GM21825 (cell line): ENCODE results near the gene SPTLC1.
"Not testable (repeated sequence)": the region's sequence is repeated elsewhere in the genome, so short reads cannot be mapped to it uniquely, and the experiment has no call there.

Experiments used
- ATAC-seq: cut with Tn5 transposase; IDR thresholded peaks from one replicate; pipeline ENCODE4 v1.9.1; 2021; ENCODE audit warnings: mild to moderate bottlenecking, moderate library complexity; ENCODE audit not compliant: unreplicated experiment

SPTLC1 gene

GRCh38 chr9:92115071-92115858, at the start of gene SPTLC1:
SPTLC1 (minus strand) TSS chr9:92115413; CDS start chr9:92115370, 43 bp downstream.
- peak; percentile 93 for ATAC-seq

GRCh38 chr9:92164975-92165374, 49.8 kb upstream of the SPTLC1 start:
- no peak for ATAC-seq

GRCh38 chr9:92164490-92164889, 49.3 kb upstream of the SPTLC1 start:
- ATAC-seq: no peak

GRCh38 chr9:92163276-92163675, 48.1 kb upstream of the SPTLC1 start:
- ATAC-seq: no peak

- no peak for ATAC-seq
Measured at GRCh38 chr9:92160786-92161185, 45.6 kb upstream of the SPTLC1 start.

- ATAC-seq: no peak
Measured at GRCh38 chr9:92159058-92159457, 43.8 kb upstream of the SPTLC1 start.

DNA sequence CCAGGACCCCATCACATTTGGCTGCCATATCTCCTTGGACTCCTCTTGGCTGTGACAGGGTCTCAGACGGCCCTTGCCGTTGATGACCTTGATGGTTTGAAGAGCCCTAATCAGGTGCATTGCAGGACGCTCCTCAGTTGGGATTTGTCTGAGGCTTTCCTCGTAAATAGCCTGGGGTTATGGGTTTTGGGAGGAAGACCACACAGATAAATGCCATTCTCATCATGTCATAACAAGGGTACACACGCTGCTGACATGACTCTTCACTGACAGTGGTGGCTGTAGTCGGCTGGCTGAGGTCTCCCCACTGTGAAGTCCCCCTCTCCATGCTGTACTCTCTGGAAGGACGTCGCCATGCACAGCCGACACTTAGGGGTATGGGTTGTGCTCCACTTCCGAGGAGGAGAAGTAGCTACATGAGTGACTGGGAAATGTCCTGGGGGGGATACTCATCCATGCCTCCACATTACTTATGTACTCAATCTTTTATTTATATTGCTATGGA, 42.9 kb upstream of the SPTLC1 start:
- ATAC-seq: no peak

DNA sequence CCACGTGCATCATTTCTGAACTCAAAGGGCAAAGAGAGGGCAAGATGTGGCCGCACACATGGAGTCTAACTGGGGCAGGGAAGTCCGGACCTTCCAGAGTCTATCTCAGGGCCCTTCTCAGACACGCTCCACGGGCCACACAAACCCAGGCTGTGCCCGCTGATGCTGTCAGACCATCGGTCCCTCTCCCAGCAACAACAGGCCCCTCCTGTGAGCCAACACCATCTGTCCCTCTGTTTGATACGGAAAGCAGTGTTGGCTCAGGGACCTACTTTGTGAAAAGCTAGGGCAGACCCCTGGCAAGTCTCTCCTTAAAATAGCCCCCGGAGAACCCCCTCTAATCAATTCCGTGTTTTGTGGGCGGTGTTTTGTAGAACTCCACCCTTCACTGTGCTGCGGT, 40.5 kb upstream of the SPTLC1 start:
- not testable (repeated sequence) for ATAC-seq

GRCh38 chr9:92155221-92155620, 40.0 kb upstream of the SPTLC1 start:
- no peak for ATAC-seq

GRCh38 chr9:92153466-92154415, 38.5 kb upstream of the SPTLC1 start:
- not testable (repeated sequence) for ATAC-seq

GRCh38 chr9:92151691-92152393, 36.6 kb upstream of the SPTLC1 start:
- no peak for ATAC-seq

GRCh38 chr9:92150501-92151470, 35.6 kb upstream of the SPTLC1 start:
- ATAC-seq: not testable (repeated sequence)

DNA sequence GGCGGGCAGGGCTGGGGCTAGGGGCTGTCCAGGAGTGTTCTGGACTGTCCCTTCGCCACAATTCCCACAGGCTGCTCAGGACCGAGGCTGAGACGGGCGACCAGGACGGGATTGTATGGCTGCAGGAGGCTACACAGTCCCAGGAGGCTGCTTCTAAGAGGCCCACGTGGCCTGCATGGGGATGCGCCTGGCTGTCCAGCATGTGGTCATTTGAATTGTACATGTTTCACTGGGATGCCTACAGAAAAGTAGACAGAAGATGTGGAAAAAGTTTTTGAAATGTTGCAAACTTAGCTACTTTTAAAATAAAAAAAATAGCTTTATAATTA, 32.6 kb upstream of the SPTLC1 start:
- no peak for ATAC-seq

GRCh38 chr9:92147030-92147851, 32.0 kb upstream of the SPTLC1 start:
- ATAC-seq: no peak

- no peak for ATAC-seq
Measured at GRCh38 chr9:92146610-92147009, 31.4 kb upstream of the SPTLC1 start.

- not testable (repeated sequence) for ATAC-seq
Measured at GRCh38 chr9:92145784-92146183, 30.6 kb upstream of the SPTLC1 start.

GRCh38 chr9:92142329-92142728, 27.1 kb upstream of the SPTLC1 start:
- ATAC-seq: no peak

- no peak for ATAC-seq
Measured at GRCh38 chr9:92141144-92142129, 26.2 kb upstream of the SPTLC1 start.
